ENCODE results near the gene CDKAL1. TPM values are rescaled to one million over a fixed set of nuclear protein-coding genes. Genes with fewer than 3 reads are reported as not detected.

CDKAL1 gene
- polyA plus RNA-seq, 2 of the 4 experiments (the other 2 are of a cell fraction): 4.7 to 8.3 TPM

DNA sequence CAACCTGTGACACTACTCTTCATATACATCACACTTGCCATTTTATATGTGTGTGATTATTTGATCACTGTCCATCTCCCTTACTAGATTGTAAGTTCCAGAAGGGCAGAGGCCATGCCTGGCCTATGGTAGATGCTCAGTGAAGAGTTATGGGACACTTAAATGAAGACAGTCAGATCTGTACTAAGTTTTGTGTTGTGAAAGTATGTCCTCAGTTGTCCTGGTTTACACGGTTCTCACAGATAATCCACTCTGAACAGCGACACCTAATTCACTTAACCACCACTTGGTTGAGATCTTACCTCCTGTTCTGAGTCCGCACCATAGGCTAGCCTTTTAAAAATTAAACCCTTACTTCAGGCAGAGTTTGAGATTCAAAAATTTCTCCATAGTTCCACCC is 625.2 kb downstream of the CDKAL1 start:
- FAIRE-seq (no peak), DNase-seq (ENCODE audit: low read depth in 1 of 2, low spot score in 1 of 2) (no peak), ATAC-seq (no peak)
- Histone ChIP-seq H3K4me2 (no peak overlapping the region), H3K27ac (no peak overlapping the region), H3K4me1 (no peaks in the 10 kb centered on the region), H3K4me3 (no peak overlapping the region), H3K9me3 (no peaks in the 10 kb centered on the region)
- POLR2A ChIA-PET: no interaction called here
- CTCF ChIA-PET: no interaction called here
- TF ChIP-seq, protein P1, sequence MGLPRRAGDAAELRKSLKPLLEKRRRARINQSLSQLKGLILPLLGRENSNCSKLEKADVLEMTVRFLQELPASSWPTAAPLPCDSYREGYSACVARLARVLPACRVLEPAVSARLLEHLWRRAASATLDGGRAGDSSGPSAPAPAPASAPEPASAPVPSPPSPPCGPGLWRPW (IDR thresholded peaks at IDR 0.05): no peak
- TF ChIP-seq CBX8 (IDR thresholded peaks at IDR 0.05): no peak
- no peak for TF ChIP-seq ZSCAN20 (CRISPR knock-in tag; IDR thresholded peaks at IDR 0.05)
- TF ChIP-seq POLR2A (IDR thresholded peaks at IDR 0.05; ENCODE audit: low read length): no peak
- TF ChIP-seq FOSB (CRISPR knock-in tag; IDR thresholded peaks at IDR 0.05): no peak
- no peak for TF ChIP-seq FOXS1 (CRISPR knock-in tag; IDR thresholded peaks at IDR 0.05)
- no peak for TF ChIP-seq NR3C1 (IDR thresholded peaks at IDR 0.05)
- no peak for TF ChIP-seq RFX5 (IDR thresholded peaks at IDR 0.05)
- TF ChIP-seq ZC3H11A (IDR thresholded peaks at IDR 0.05): no peak
- TF ChIP-seq, protein P2, sequence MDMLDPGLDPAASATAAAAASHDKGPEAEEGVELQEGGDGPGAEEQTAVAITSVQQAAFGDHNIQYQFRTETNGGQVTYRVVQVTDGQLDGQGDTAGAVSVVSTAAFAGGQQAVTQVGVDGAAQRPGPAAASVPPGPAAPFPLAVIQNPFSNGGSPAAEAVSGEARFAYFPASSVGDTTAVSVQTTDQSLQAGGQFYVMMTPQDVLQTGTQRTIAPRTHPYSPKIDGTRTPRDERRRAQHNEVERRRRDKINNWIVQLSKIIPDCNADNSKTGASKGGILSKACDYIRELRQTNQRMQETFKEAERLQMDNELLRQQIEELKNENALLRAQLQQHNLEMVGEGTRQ (IDR thresholded peaks at IDR 0.05): no peak
- TF ChIP-seq EP300 (IDR thresholded peaks at IDR 0.05): no peak
- no peak for TF ChIP-seq HOXA7 (CRISPR knock-in tag; IDR thresholded peaks at IDR 0.05)
- 86% methylated on average over 3 of the region's 3 CpGs for WGBS (ENCODE audit: missing lambda C conversion rate)

DNA sequence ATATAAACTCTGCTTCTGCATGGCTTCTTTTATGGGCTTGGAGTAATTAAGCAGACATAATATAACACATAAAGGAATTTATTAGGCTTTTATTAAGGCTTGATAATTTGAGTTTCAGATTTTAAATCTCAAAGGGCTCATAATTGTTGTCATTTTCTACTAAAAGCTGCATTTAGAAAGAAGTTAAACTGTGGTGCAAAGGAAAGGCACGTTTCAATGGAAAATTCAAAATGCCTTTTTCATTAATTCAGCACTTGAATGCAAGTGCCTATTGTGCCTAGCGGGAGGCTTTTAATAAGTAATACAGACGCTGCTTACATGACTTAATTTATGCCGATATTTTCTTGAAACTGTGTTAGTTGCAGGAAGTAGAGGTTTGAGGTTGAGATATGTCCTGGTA is 627.5 kb downstream of the CDKAL1 start:
- POLR2A ChIA-PET: no interaction called here
- 92% methylated on average over 4 of the region's 4 CpGs for WGBS (ENCODE audit: missing lambda C conversion rate)

More for the DNA sequence above, 627.5 kb downstream of the CDKAL1 start:
- DNase-seq (ENCODE audit: low read depth in 1 of 2, low spot score in 1 of 2) (no peak), ATAC-seq (no peak), FAIRE-seq (no peak)
- H3K4me3 ChIP-seq: no peak overlapping the region
- H3K27ac ChIP-seq: no peak overlapping the region
- no peaks in the 10 kb centered on the region for H3K9me3 ChIP-seq
- TF ChIP-seq, protein P3, sequence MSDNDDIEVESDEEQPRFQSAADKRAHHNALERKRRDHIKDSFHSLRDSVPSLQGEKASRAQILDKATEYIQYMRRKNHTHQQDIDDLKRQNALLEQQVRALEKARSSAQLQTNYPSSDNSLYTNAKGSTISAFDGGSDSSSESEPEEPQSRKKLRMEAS (IDR thresholded peaks at IDR 0.05): no peak
- TF ChIP-seq CBX2 (IDR thresholded peaks at IDR 0.05; ENCODE audit: borderline replicate concordance, low read depth) (no peak), FOSL2 (IDR thresholded peaks at IDR 0.05) (no peak), FOSL2 (CRISPR knock-in tag; IDR thresholded peaks at IDR 0.05) (no peak), TFCP2L1 (CRISPR knock-in tag; IDR thresholded peaks at IDR 0.05) (no peak), NFE2L2 (conservative IDR thresholded peaks at IDR 0.05; ENCODE audit: low read length) (no peak), MYC (IDR thresholded peaks at IDR 0.05; ENCODE audit: borderline replicate concordance, low read length) (no peak), PHF8 (IDR thresholded peaks at IDR 0.05; ENCODE audit: borderline replicate concordance, low read depth) (no peak), RARB (CRISPR knock-in tag; IDR thresholded peaks at IDR 0.05) (no peak), ZNF302 (CRISPR knock-in tag; IDR thresholded peaks at IDR 0.05) (no peak), POLR2A (IDR thresholded peaks at IDR 0.05; ENCODE audit: low read length) (no peak), CBX8 (IDR thresholded peaks at IDR 0.05) (no peak), RAD21 (conservative IDR thresholded peaks at IDR 0.05 in 1 of 2, IDR thresholded peaks at IDR 0.05 in 1 of 2) (no peak), HEYL (CRISPR knock-in tag; IDR thresholded peaks at IDR 0.05) (no peak), CHD2 (IDR thresholded peaks at IDR 0.05; ENCODE audit: low read length, partially characterized antibody) (no peak), FOSB (CRISPR knock-in tag; IDR thresholded peaks at IDR 0.05) (no peak), HOXB13 (CRISPR knock-in tag; IDR thresholded peaks at IDR 0.05; ENCODE audit: low read depth) (no peak), GATA3 (IDR thresholded peaks at IDR 0.05; ENCODE audit: borderline replicate concordance) (no peak)
- TF ChIP-seq, protein P4, sequence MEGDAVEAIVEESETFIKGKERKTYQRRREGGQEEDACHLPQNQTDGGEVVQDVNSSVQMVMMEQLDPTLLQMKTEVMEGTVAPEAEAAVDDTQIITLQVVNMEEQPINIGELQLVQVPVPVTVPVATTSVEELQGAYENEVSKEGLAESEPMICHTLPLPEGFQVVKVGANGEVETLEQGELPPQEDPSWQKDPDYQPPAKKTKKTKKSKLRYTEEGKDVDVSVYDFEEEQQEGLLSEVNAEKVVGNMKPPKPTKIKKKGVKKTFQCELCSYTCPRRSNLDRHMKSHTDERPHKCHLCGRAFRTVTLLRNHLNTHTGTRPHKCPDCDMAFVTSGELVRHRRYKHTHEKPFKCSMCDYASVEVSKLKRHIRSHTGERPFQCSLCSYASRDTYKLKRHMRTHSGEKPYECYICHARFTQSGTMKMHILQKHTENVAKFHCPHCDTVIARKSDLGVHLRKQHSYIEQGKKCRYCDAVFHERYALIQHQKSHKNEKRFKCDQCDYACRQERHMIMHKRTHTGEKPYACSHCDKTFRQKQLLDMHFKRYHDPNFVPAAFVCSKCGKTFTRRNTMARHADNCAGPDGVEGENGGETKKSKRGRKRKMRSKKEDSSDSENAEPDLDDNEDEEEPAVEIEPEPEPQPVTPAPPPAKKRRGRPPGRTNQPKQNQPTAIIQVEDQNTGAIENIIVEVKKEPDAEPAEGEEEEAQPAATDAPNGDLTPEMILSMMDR (IDR thresholded peaks at IDR 0.05): no peak
- TF ChIP-seq, protein P5, sequence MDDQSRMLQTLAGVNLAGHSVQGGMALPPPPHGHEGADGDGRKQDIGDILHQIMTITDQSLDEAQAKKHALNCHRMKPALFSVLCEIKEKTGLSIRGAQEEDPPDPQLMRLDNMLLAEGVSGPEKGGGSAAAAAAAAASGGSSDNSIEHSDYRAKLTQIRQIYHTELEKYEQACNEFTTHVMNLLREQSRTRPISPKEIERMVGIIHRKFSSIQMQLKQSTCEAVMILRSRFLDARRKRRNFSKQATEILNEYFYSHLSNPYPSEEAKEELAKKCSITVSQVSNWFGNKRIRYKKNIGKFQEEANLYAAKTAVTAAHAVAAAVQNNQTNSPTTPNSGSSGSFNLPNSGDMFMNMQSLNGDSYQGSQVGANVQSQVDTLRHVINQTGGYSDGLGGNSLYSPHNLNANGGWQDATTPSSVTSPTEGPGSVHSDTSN (IDR thresholded peaks at IDR 0.05): no peak
- H3K4me2 ChIP-seq: no peak overlapping the region
- CTCF ChIA-PET: no interaction called here
- no peaks in the 10 kb centered on the region for H3K4me1 ChIP-seq
